Activated CD4-positive, alpha-beta T cell treated with anti-CD3 and anti-CD28 coated beads for 1 hour (primary cell): Measurements from ENCODE around the gene ZNF138.
"Not testable (repeated sequence)": the region's sequence is repeated elsewhere in the genome, so short reads cannot be mapped to it uniquely, and the experiment has no call there.

ENCODE experiments used
- DNase-seq: peaks from one replicate; pipeline ENCODE4 v3.0.0-alpha.2; 2020

Gene ZNF138

DNA sequence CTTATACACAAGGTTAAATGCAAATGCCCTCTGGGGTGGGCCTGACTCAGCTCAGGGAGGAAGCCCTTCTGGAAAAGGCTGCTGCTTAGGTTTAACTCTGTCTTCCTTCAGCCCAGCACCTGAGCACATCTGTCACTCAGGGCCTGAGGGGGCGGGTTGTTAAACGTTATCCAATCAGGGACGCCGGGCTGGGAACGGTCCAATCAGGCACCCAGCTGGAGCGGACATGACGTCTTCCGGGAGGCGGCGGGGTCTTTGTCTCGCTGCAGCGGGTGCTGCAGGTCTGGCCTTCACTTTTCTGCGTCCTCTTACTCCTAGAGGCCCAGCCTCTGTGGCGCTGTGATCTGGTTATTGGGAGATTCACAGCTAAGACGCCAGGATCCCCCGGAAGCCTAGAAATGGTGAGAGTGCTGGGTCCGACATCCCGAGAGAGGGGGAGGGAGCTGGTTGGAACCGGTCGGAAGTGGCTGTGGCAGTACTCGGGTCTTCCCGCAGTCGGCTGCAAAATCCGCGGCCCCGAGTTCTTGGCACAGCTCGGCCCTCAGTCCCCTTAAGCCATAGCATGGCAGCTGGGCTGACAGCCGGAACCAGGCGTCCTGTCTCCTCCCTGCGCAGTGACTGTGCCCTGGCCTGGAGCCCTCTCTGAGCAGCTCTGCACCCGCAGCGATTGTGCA is at the start of gene ZNF138:
Gene ZNF138 (plus strand): TSS at position 258 of the 674 bp plus-strand sequence. CDS start 141 bp downstream, at position 399.
- DNase-seq: peak; percentile 89

DNA sequence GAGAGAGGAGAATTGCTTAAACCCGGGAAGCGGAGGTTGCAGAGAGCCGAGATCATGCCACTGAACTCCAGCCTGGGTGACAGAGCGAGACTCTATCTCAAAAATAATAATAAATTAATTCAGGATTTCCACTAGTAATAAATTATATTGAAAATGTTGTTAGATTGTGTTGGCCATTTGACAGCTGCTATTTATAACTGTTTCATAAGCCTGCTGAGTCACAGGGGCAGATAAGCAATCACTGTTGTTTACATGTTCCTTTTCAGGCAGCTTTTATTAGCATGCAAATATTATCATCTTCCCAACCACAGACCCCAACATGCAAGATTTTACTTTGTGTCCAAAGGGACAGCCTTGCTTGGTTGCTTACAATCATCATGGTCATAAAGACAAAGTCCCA is 49.5 kb upstream of the ZNF138 start:
- no peak for DNase-seq

DNA sequence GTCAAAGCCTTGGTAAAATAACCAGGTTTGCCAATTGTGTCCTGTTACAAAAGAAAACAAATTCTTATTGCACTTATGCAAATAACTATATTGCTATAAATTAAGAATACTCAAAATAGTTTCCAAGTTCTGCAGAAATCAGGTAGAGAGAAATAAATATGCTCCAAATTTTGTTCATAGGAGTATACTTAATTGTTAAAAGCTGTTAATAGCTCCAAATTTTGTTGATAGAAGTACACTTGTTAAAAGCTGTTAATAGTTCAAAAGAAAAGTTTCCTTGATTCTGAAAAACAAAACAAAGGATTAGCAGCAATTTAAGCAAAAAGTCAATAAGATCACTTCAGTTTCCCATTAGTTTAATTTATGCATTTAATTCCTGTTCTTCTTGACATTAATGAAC is 46.4 kb upstream of the ZNF138 start:
- no peak for DNase-seq

DNA sequence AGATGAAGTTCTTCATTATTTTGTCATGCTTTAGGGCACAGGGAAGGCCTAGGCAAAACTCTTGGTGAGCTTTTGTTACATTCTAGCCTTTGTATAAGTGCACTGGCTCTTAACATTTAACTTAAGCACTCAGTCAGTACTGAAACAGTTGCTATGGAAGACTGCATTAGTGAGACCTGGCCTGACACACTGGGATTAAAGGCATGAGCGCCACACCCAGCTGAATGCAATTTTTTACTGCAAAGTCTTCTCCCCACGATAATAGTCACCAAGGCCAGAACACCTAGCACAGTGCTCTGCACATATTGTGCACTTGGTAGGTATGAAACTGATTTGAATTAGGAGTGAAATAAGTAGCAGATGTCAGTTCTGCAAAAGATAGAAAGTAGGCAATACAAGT is 41.2 kb upstream of the ZNF138 start:
- no peak for DNase-seq

DNA sequence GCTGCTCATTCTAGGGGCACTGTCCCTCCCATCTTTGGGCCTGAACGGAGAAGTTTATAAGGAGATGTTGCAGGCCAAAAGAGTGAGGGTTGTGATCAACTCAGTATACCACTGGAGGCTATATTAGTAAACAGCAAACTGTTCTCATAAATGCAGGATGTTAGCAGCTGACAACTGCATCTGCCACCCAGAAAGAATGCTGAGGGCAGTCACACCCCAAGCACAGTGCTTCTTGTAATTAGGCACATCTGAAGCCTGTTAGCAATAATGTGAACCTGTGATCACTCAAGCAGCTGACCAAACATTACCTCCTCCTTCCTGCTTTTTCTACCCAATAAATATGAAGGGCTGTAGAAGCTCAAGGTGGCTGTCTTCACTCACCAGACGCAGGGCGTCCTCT is 38.4 kb upstream of the ZNF138 start:
- DNase-seq: no peak

DNA sequence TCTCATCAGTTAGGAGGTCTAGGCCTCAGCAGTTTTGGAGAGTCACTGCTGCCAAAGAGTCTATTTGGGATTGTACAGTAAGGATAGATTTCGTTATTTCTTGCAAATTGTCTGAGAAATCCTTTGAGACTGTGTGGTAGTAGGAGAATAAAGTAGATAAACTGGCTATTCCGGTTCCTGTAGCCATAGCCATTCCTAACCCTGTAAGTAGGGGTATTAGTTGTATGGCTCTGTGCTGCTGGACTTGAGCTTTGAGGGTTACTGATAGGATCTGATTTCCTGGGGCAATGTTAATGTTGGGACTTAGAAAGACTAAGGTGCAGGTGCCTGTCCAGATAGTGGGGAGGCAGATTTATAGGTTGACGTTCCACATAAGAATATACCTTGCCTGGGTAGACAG is 36.1 kb upstream of the ZNF138 start:
- DNase-seq: no peak

DNA sequence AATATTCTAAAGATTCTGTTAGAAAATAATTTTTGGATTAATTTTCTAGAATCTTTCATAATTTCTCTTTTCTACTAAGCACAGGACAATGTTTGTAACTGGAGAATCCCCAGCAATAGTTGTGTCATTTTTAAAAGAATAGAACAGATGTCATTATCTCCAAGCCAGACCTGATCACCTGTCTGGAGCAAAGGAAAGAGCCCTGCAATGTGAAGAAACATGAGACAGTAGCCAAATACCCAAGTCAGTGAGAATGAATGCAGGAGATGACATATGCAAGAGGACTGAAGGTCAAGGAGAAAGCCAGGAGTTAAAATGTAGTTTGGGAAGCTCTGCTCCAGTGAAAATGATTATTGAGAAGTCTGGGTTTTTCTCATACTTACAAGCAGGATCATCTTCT is 25.4 kb upstream of the ZNF138 start:
- no peak for DNase-seq

DNA sequence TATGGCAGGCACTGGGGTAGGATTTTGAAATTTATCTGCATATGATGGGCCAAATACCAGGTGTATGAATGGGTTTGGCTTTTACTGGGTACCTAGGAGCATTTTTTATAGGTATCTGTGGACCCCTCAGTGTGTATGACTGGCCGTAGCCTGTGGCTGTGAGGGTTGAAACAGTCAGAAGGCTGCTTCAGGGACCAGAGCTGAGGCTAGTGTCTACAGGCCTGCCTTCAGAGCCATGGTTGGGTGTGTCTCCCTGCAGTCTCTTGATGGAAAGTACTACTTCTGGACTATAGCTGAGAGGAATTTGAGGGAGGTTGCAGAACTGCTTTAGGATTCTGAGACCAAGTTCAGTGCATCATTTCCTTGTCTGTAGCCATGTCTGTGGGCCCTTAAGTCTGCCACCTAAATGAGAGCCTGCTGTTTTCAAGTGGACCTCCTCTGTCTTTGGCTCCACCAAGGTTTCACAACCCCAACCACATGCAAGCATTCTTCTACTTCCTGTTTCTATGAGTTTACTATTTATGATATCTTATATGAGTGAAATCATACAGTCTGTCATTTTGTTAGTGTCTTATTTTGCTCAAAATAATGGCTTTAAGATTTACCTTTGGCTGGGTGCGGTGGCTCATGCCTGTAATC is 19.9 kb upstream of the ZNF138 start:
- no peak for DNase-seq

DNA sequence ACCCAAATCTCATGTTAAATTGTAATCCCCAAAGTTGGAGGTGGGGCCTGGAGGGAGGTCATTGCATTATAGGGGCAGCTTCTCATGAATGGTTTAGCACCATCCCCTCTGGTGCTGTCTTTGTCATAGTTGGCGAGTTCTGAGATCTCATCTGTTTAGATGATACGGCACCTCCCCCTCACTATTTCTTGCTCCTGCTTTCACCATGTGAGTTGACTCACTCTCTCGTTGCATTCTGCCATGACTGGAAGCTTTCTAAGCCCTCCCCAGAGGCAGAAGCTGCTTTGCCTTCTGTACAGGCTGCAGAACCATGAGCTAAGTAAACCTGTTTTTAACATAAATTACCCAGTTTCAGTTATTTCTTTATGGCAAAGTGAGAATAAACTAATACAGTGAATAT is 18.9 kb upstream of the ZNF138 start:
- DNase-seq: no peak

DNA sequence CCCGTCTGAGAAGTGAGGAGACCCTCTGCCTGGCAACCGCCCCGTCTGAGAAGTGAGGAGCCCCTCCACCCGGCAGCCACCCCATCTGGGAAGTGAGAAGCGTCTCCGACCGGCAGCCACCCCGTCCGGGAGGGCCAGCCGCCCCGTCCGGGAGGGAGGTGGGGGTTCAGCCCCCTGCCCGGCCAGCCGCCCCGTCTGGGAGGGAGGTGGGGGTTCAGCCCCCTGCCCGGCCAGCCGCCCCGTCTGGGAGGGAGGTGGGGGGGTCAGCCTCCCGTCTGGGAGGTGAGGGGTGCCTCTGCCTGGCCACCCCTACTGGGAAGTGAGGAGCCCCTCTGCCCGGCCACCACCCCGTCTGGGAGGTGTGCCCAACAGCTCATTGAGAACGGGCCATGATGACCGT is 9.4 kb upstream of the ZNF138 start:
- DNase-seq: not testable (repeated sequence)

DNA sequence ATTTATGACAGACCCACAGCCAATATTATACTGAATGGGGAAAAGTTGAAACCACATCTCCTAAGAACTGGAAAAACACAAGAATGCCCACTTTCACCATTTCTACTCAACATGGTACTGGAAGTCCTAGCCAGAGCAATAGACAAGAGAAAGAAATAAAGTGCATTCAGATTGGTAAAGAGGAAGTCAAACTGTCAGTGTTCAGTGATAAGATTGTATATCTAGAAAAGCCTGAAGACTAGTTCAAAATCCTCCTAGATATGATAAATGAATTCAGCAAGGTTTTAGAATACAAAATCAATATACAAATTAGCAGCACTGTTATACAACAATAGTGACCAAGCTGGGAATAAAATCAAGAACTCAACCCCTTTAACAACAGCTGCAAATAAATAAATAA is 6.9 kb upstream of the ZNF138 start:
- no peak for DNase-seq

DNA sequence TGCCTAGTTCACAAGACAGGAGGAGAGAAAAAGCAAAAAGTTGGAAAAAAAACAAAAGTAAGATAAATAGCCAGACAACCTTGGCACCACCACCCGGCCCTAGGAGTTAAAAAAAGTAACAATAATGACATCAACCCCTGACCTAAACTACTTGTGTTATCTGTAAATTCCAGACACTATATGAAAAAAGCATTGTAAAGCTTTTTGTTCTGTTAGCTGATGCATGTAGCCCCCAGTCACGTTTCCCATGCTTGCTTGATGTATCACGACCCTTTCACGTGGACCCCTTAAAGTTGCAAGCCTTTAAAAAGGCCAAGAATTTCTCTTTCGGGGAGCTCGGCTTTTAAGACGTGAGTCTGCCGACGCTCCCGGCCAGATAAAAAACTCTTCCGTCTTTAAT is 5.0 kb upstream of the ZNF138 start:
- not testable (repeated sequence) for DNase-seq

DNA sequence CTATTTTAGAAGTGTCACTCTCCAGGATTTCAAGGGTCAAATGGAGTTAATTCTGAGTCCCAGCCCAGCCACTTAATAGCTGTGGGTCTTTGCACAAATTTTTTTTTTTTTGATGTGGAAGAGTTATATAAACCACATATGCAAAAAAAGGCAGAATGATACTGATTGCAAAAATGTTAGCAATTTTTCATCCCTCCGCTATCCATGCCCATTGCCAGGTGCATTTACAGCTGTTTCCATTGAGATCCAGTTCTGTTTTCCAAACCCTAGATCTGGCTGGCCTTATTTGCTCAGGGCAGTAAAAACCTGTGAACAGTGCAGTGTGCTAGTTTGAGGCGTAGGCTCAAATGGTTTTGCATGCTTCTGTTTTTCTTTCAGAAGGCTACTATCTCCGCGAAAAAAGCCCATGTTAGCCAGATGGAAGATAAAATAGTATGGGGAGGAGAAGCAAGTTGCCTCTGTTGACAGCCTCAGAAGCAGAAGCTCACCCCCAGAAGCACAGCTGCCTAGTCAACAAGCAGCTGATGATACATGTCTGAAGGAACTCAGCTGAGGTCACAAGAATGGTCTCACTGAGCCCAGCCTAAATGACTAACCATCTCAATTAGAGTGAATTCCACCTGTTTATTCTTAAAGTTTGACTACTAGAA is 997 bp upstream of the ZNF138 start:
- no peak for DNase-seq

DNA sequence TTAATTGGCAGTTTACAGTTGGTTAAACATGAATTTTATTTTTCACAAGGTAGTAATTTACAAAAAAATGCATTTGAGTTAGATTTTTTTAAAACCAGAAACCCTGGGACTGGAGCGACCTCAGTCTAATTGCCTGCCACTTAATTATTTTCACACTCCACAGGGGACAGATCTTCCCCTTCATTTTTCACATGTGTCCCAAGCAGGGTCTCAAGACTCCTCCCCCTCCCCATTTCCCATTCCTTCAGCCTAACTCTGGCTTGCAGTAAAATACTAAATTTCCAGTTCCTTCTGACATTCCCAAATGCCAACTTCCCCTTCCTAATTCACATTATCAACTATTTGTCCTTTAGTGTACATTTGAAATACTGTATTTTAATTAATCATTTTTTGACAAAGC is 948 bp downstream of the ZNF138 start:
- DNase-seq: no peak

DNA sequence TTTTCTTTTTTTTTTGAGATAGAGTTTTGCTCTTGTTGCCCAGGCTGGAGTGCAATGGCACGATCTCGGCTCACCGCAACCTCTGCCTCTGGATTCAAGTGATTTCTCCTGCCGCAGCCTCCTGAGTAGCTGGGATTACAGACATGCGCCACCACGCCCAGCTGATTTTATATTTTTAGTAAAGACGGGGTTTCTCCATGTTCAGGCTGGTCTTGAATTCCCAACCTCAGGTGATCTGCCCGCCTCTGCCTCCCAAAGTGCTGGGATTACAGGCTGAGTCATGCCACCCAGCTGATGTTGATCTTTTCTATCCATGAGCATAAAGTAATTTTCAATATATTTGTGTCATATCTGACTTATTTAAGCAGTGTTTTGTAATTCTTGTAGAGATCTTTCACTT is 4.9 kb downstream of the ZNF138 start:
- not testable (repeated sequence) for DNase-seq

DNA sequence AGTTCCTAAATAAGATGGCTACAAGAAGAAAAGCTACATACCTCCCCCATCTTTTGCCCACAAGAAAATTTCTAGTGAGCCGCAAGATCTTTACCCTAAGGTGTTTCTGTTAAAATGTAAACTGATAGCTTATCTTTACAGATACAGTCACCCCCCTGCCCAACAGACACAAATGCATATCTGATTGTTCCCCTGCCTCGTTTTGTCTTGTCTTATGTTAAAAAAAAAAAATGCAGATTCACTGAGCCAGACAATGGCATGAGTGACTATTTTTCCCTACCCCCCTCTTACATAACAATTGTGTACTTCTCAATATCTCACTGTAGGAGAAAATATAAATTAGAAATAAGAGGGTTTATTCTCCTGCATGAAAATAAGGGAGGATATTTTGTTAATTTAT is 8.5 kb downstream of the ZNF138 start:
- DNase-seq: no peak

DNA sequence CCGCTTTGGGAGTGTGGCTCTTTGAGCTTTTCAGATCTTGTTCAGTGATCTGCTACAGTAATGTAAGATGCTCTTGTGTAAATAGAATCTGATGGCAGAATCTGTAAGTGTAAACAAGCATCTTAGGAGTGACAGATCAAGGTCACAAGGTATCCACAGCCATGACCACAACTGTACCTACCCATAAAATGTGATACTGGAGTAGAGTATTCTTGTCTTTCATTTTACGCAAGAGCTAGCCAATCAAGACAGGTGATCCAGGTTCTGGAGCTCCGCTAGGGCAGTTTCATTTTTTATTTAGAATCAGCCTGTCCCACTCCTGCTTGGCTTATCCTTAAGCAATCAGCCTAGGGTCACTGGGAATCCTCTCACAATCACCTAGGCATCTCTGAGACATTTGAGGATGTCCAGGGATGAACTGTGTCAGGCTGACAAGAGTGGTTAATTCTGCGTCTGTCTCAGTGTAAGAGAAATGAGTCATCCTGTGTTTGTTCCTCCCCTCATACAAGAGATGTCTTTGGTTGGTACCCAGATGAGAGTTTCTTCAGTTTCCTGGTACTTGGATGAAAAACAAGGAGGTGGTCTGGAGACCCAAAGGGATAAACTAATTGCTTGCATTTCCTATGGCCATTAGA is 13.6 kb downstream of the ZNF138 start:
- DNase-seq: no peak

DNA sequence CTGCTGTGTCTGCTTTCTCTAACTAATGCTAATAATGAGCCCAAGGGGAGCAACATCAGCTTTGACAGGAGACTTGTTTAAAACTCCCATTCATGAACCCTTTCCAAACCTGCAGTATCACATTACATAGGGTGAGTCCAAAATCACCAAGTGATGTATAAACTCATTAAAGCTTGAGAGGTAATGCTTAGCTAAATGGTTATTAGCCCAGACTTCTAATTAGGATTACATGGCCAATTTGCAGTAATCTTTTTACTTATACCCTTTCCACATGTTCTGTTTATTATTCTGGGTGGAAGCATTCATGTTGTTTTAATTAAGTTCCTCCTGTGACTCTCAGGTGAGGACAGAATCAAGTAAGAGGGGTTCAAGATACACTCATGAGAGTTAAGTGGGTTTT is 17.5 kb downstream of the ZNF138 start:
- no peak for DNase-seq

DNA sequence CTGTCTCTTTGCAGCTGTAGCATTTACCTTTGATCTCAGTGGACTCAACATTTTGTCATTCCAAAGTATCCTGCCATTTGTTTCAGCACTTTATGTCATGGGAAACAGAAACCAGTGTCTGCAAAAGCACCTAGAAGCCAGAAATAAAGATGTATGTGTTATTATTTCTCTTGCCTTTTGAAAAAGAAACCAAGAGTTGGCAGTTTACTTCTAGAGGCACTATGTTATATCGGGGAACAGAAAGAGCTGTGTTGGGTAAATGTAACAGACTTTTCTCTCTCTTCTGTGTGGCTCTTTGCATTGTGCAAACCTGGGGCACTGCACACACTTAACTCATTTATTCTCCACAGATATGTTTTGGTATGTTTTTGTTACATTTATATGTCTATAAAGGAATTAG is 36.7 kb downstream of the ZNF138 start:
- DNase-seq: no peak

DNA sequence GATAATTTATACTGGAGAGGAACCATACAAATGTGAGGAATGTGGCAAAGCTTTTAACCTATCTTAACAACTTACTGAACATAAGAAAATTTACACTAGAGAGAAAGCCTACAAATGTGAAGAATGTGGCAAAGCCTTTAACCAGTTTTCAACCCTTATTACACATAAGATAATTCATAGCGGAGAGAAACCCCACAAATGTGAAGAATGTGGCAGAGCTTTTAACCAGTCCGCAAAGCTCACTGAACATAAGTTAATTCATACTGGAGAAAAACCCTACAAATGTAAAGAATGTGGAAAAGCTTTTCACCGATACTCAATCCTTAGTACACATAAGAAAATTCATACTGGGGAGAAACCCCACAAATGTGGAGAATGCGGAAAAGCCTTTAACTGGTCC is 37.9 kb downstream of the ZNF138 start:
- DNase-seq: no peak

DNA sequence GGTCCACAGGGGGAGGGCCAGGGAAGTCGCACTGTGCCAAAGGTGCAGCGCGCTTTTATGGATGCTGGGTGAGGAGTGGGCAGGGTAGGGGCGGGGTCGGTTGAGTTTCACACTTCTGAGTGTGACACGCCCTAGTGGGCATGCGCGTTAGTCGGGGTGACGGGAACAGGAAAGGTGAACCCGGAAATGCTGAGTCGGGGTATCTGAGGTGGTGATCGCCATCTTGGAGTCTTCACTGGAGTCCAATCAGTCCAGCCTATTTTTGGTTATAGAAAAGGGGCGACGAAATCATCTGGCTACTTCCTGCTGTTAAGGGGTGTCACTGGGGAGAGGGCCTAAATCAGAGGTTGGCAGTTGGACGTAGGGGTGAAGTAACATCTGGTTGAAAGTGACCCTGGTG is 40.8 kb downstream of the ZNF138 start:
- DNase-seq: no peak

DNA sequence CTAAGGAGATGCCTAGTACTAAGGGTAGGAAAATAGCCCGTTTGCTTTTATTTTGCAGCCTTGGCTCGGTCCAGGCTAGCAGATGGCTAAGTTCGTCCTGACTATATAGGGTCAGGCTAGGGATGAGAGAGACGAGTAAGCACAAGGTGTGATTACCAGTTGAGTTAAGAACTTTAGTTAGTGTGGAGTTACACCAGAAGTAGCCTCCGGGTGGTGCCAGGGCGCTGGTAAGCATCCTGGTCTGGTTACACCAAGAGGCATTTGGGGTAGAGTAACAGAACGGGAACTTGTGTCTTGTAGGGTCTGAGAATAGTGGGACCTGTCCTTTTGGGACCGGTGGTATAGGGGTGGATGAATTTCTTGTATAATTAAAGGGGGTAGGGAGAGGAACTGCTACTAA is 41.6 kb downstream of the ZNF138 start:
- not testable (repeated sequence) for DNase-seq

DNA sequence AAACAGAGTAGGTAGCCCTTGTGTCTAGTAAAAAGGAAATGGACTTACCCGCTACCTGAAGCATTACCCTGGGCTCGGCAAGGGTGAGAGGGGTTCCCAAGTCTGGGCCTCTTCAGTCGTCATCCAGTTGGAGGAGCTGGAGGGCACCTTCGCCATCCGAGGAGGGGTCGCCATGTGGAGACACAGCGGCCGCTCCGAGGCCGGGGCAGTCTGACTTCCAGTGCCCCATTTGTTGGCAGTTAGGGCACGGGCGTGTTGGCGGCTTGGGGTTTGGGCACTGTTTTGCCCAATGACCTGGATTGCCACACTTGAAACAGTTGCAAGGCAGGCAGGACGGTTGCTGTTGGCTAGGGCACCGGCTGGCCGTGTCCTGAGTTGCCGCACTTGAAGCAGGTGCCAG is 43.8 kb downstream of the ZNF138 start:
- not testable (repeated sequence) for DNase-seq

DNA sequence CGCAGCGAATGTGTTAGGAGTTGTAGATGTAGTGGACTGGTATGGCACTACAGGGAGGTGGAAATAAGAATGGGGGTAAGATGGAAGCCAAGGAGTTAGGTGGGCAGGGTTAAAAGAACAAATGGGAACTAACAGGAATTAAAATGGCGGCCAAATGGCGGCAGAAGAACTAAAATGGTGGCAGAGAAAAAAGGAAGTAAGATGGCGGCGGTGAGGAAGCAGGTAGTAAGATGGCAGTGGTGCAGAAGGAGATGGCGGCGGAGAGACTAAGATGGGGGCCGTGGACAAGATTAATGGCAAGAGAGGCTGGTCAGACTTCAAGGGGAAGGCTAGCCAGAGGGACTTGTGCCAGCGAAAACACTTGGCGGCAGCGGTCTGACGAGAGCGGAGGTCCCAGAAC is 44.5 kb downstream of the ZNF138 start:
- no peak for DNase-seq
